SIG-M5 treated with dmso at 0.1 percent for 504 hours (cell line): ENCODE measurements around the gene CMTM8.
A peak's percentile ranks its signal among the peaks of the same experiment; 100 is the strongest.
"Not testable (repeated sequence)": the region's sequence is repeated elsewhere in the genome, so short reads cannot be mapped to it uniquely, and the experiment has no call there.

ENCODE experiments used
- DNase-seq: peaks from one replicate; lab custom pipeline; 2025; ENCODE audit not compliant: unreplicated experiment; lab: John Stamatoyannopoulos, UW

The CMTM8 gene

GRCh38 chr3:32238453-32239306 is at the start of gene CMTM8:
Gene CMTM8, plus strand, starts transcription at chr3:32238680. Its CDS starts 293 bp downstream, at chr3:32238973.
- peak; percentile 35 for DNase-seq

- DNase-seq, result no peak
Observed at GRCh38 chr3:32189693-32190092, 48.8 kb upstream of the CMTM8 start.

GRCh38 chr3:32190556-32190955 is 47.9 kb upstream of the CMTM8 start:
- not testable (repeated sequence) for DNase-seq

GRCh38 chr3:32193101-32193500 is 45.4 kb upstream of the CMTM8 start:
- no peak for DNase-seq

GRCh38 chr3:32194653-32195052 is 43.8 kb upstream of the CMTM8 start:
- no peak for DNase-seq

- no peak for DNase-seq
Observed at GRCh38 chr3:32195995-32196540, 42.4 kb upstream of the CMTM8 start.

GRCh38 chr3:32197991-32198390 is 40.5 kb upstream of the CMTM8 start:
- no peak for DNase-seq

- DNase-seq, result peak; percentile 13
Observed at GRCh38 chr3:32198714-32199113, 39.8 kb upstream of the CMTM8 start.

GRCh38 chr3:32200490-32200889 is 38.0 kb upstream of the CMTM8 start:
- no peak for DNase-seq

GRCh38 chr3:32200992-32201758 is 37.3 kb upstream of the CMTM8 start:
- DNase-seq, result no peak

GRCh38 chr3:32202496-32202895 is 36.0 kb upstream of the CMTM8 start:
- no peak for DNase-seq

GRCh38 chr3:32203854-32204253 is 34.6 kb upstream of the CMTM8 start:
- DNase-seq, result no peak

- peak; percentile 9 for DNase-seq
Observed at GRCh38 chr3:32208447-32208846, 30.0 kb upstream of the CMTM8 start.

GRCh38 chr3:32215185-32215584 is 23.3 kb upstream of the CMTM8 start:
- DNase-seq, result no peak

GRCh38 chr3:32216172-32216783 is 22.2 kb upstream of the CMTM8 start:
- DNase-seq, result no peak

GRCh38 chr3:32217339-32217738 is 21.1 kb upstream of the CMTM8 start:
- no peak for DNase-seq

- no peak for DNase-seq
Observed at GRCh38 chr3:32219537-32219936, 18.9 kb upstream of the CMTM8 start.

- peak; percentile 24 for DNase-seq
Observed at GRCh38 chr3:32220006-32220405, 18.5 kb upstream of the CMTM8 start.

GRCh38 chr3:32222950-32223349 is 15.5 kb upstream of the CMTM8 start:
- no peak for DNase-seq

- no peak for DNase-seq
Observed at GRCh38 chr3:32224016-32224516, 14.4 kb upstream of the CMTM8 start.

- no peak for DNase-seq
Observed at GRCh38 chr3:32226875-32227500, 11.5 kb upstream of the CMTM8 start.
